Neural progenitor cell (in vitro differentiated cells): Measurements from ENCODE around the gene ONECUT1.

Experiments used
- EZH2 ChIP-seq: fragments of 200-600 bp; sonication (generic); IDR thresholded peaks from 2 replicates; pipeline ENCODE4 v1.6.1; 2017; ENCODE audit warnings: antibody characterized with exemption, mild to moderate bottlenecking, moderate library complexity
- EZH2phosphoT487 ChIP-seq: fragments of 200-600 bp; sonication (generic); IDR thresholded peaks from 2 replicates; pipeline ENCODE4 v1.6.1; 2017; ENCODE audit warnings: antibody characterized with exemption
- TF ChIP-seq, protein P1 (sequence below): fragments of 200-600 bp; sonication (generic); IDR thresholded peaks from 2 replicates; pipeline ENCODE4 v1.5.1; 2017; ENCODE audit warnings: antibody characterized with exemption, mild to moderate bottlenecking

- TF ChIP-seq, protein P1, sequence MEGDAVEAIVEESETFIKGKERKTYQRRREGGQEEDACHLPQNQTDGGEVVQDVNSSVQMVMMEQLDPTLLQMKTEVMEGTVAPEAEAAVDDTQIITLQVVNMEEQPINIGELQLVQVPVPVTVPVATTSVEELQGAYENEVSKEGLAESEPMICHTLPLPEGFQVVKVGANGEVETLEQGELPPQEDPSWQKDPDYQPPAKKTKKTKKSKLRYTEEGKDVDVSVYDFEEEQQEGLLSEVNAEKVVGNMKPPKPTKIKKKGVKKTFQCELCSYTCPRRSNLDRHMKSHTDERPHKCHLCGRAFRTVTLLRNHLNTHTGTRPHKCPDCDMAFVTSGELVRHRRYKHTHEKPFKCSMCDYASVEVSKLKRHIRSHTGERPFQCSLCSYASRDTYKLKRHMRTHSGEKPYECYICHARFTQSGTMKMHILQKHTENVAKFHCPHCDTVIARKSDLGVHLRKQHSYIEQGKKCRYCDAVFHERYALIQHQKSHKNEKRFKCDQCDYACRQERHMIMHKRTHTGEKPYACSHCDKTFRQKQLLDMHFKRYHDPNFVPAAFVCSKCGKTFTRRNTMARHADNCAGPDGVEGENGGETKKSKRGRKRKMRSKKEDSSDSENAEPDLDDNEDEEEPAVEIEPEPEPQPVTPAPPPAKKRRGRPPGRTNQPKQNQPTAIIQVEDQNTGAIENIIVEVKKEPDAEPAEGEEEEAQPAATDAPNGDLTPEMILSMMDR: no peak
- no peak for TF ChIP-seq EZH2
- no peak for TF ChIP-seq EZH2phosphoT487
These were observed 44.2 kb upstream of the ONECUT1 start for GRCh38 chr15:52834379-52834778.
